ENCODE data around the gene TMEM234. TPM values are rescaled to one million over a fixed set of nuclear protein-coding genes. Genes with fewer than 3 reads are reported as not detected.
A peak's percentile ranks its signal among the peaks of the same experiment; 100 is the strongest.
"Not testable (repeated sequence)": the region's sequence is repeated elsewhere in the genome, so short reads cannot be mapped to it uniquely, and the experiment has no call there.

The TMEM234 gene
- total RNA-seq, result 43.2 and 49.2 TPM in 2 replicates
- long read RNA-seq, transcript TMEM234-201 (5 exons, 1,082 nt), result major isoform, 5 of 17 reads
- long read RNA-seq, partial matches to known transcripts, result 2 of 17 reads
- long read RNA-seq, other reads (novel, unspliced or antisense), result 6 of 17 reads

DNA sequence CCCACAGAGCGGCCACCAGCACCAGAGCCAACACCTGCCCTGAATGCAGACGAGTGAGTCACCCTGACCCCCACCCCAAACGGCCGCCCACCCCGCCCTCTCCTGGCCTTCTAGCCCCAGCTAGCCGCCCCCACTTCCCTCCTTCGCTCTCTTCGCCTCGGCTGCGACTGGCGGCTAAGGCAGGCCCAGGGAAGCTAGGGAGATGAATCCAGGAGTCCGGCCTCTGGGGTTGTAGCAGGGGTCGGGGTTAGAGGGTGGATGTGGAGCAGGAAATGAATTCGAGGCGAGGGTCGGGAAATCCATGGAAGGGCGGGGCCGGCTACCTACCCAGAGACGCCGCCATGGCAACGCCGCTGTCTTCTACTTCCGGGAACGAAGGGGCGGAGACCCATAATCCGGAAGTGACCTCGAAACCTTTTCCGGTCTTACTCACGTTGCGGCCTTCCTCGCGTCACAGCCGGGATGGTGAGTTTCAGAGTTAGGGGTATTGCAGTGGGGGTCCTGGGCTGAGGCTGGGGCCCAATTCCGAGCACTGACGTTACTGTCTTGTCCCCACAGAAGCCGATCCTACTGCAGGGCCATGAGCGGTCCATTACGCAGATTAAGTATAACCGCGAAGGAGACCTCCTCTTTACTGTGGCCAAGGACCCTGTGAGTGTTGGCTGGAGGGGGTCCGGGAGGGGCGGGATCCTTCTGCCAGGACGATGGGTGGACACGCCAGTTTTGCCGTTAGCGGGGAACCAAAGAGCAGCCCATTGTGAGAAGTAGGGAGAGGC, at the start of gene TMEM234, which contains the start of gene EIF3I:
Gene TMEM234, minus strand, starts transcription at position 374 of the 776 bp plus-strand sequence. Its CDS starts 31 bp downstream, at position 343.
Gene EIF3I, plus strand, starts transcription at position 428 of the 776 bp plus-strand sequence. Its CDS starts 35 bp downstream, at position 463.
- peak; percentile 76 for DNase-seq (ENCODE audit: low spot score, unreplicated experiment)
- H3K36me3 Mint-ChIP-seq (ENCODE audit: insufficient read depth), result peaks cover 6% of the 10 kb centered on the region
- H3K27me3 Mint-ChIP-seq, result no peaks in the 10 kb centered on the region
- peak within 1 kb of the TSS; percentile 98 for H3K27ac Mint-ChIP-seq
- TF ChIP-seq, protein P1, sequence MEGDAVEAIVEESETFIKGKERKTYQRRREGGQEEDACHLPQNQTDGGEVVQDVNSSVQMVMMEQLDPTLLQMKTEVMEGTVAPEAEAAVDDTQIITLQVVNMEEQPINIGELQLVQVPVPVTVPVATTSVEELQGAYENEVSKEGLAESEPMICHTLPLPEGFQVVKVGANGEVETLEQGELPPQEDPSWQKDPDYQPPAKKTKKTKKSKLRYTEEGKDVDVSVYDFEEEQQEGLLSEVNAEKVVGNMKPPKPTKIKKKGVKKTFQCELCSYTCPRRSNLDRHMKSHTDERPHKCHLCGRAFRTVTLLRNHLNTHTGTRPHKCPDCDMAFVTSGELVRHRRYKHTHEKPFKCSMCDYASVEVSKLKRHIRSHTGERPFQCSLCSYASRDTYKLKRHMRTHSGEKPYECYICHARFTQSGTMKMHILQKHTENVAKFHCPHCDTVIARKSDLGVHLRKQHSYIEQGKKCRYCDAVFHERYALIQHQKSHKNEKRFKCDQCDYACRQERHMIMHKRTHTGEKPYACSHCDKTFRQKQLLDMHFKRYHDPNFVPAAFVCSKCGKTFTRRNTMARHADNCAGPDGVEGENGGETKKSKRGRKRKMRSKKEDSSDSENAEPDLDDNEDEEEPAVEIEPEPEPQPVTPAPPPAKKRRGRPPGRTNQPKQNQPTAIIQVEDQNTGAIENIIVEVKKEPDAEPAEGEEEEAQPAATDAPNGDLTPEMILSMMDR (IDR thresholded peaks at IDR 0.05; ENCODE audit: unreplicated experiment), result no peak
- H3K4me3 Mint-ChIP-seq (ENCODE audit: low read depth), result peak within 1 kb of the TSS; percentile 98
- no peaks in the 10 kb centered on the region for H3K9me3 Mint-ChIP-seq (ENCODE audit: low read depth)
- peaks cover 22% of the 10 kb centered on the region for H3K4me1 Mint-ChIP-seq (ENCODE audit: low read depth)

DNA sequence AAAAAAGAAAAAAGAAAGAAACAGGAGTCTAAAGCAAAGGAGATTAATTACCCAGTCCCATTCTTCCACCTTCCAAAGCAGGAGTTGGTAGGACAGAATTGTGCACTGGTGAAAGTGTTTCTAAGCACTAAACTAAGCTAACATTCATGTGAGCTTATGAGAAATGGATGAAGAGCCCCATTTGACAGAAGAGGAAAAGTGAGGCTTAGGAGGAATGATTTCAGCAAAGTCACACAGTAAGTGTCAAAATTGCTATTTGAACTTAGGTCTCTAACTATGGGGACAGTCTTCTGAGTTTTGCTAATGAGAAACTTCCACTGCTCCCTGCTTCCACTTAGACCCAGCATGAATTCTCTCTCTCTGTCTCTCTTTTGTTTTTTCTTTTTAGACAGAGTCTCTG, 47.6 kb upstream of the TMEM234 start:
- Mint-ChIP-seq H3K27me3 (peaks cover 3% of the 10 kb centered on the region), H3K36me3 (ENCODE audit: insufficient read depth) (no peaks in the 10 kb centered on the region), H3K9me3 (ENCODE audit: low read depth) (no peaks in the 10 kb centered on the region), H3K27ac (no peak overlapping the region), H3K4me1 (ENCODE audit: low read depth) (peaks cover 9% of the 10 kb centered on the region), H3K4me3 (ENCODE audit: low read depth) (no peak overlapping the region)
- TF ChIP-seq, protein P1 (IDR thresholded peaks at IDR 0.05; ENCODE audit: unreplicated experiment), result no peak
- no peak for DNase-seq (ENCODE audit: low spot score, unreplicated experiment)

GRCh38 chr1:32266921-32267591, 44.9 kb upstream of the TMEM234 start:
- Mint-ChIP-seq H3K4me3 (ENCODE audit: low read depth) (no peak overlapping the region), H3K27me3 (peaks cover 2% of the 10 kb centered on the region), H3K36me3 (ENCODE audit: insufficient read depth) (no peaks in the 10 kb centered on the region), H3K9me3 (ENCODE audit: low read depth) (no peaks in the 10 kb centered on the region), H3K4me1 (ENCODE audit: low read depth) (no peaks in the 10 kb centered on the region), H3K27ac (no peak overlapping the region)
- TF ChIP-seq, protein P1 (IDR thresholded peaks at IDR 0.05; ENCODE audit: unreplicated experiment), result no peak
- DNase-seq (ENCODE audit: low spot score, unreplicated experiment), result no peak

DNA sequence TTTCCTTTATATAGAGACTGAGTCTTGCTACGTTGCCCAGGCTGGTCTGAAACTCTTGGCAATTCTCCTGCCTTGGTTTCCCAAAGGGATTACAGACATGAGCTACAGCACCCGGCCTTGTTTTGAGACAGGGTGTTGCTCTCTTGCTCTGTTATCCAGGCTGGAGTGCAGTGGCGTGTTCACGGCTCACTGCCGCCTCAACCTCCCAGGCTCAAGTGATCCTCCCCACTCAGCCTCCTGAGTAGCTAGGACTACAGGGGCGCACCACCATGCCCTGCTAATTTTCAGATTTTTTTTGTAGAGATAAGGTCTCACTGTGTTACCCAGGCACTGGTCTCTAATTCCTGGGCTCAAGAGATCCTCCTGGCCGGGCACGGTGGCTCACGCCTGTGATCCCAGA, 43.7 kb upstream of the TMEM234 start:
- no peak overlapping the region for H3K4me3 Mint-ChIP-seq (ENCODE audit: low read depth)
- H3K36me3 Mint-ChIP-seq (ENCODE audit: insufficient read depth), result no peaks in the 10 kb centered on the region
- H3K27ac Mint-ChIP-seq, result no peak overlapping the region
- no peaks in the 10 kb centered on the region for H3K4me1 Mint-ChIP-seq (ENCODE audit: low read depth)
- no peaks in the 10 kb centered on the region for H3K27me3 Mint-ChIP-seq
- no peaks in the 10 kb centered on the region for H3K9me3 Mint-ChIP-seq (ENCODE audit: low read depth)
- no peak for DNase-seq (ENCODE audit: low spot score, unreplicated experiment)
- TF ChIP-seq, protein P1 (IDR thresholded peaks at IDR 0.05; ENCODE audit: unreplicated experiment), result no peak

DNA sequence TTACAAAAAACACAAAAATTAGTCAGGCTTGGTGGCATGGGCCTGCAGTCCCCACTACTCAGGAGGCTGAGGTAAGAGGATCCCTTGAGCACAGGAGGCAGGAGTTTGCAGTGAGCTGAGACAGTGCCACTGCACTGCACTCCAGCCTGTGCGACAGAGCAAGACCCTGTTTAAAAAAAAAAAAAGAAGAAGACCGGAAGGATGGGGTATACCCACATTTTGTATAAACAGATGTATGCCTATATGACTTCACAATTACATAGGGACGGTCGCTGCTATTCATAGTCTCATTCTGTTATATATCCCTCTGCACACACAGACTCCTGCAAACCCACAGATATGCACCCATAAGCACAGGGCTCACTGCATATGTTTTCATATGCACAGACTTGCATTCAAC, 41.6 kb upstream of the TMEM234 start:
- no peak overlapping the region for H3K4me3 Mint-ChIP-seq (ENCODE audit: low read depth)
- no peak for DNase-seq (ENCODE audit: low spot score, unreplicated experiment)
- no peaks in the 10 kb centered on the region for H3K9me3 Mint-ChIP-seq (ENCODE audit: low read depth)
- no peaks in the 10 kb centered on the region for H3K4me1 Mint-ChIP-seq (ENCODE audit: low read depth)
- H3K27me3 Mint-ChIP-seq, result no peaks in the 10 kb centered on the region
- no peaks in the 10 kb centered on the region for H3K36me3 Mint-ChIP-seq (ENCODE audit: insufficient read depth)
- no peak overlapping the region for H3K27ac Mint-ChIP-seq
- TF ChIP-seq, protein P1 (IDR thresholded peaks at IDR 0.05; ENCODE audit: unreplicated experiment), result no peak

GRCh38 chr1:32263236-32263593, 41.1 kb upstream of the TMEM234 start:
- H3K27me3 Mint-ChIP-seq; H3K9me3 Mint-ChIP-seq (ENCODE audit: low read depth); H3K4me1 Mint-ChIP-seq (ENCODE audit: low read depth): not testable (repeated sequence)

More at GRCh38 chr1:32263236-32263593, 41.1 kb upstream of the TMEM234 start:
- DNase-seq (ENCODE audit: low spot score, unreplicated experiment); H3K27ac Mint-ChIP-seq; H3K36me3 Mint-ChIP-seq (ENCODE audit: insufficient read depth); H3K4me3 Mint-ChIP-seq (ENCODE audit: low read depth): not testable (repeated sequence)
